GM12878 (cell line): ENCODE data around the gene CYTH2. TPM values are rescaled to one million over a fixed set of nuclear protein-coding genes. Genes with fewer than 3 reads are reported as not detected.

Experiments
- ATAC-seq: fragments of 200-7000 bp; cut with Tn5 transposase; 3 replicates; pipeline ENCODE4 v1.9.1; 2020; ENCODE audit warnings: mild to moderate bottlenecking, moderate library complexity
- BruUV-seq: library from RNA; stranded (reverse); fragments of 400-500 nt; replicated peaks from 2 replicates; lab custom pipeline; 2021; lab: Mats Ljungman, UMichigan
- CTCF ChIA-PET: fragments of 300-600 bp; sonication (Branson Sonifier 250); formaldehyde crosslinking; extraction: SDS; loops from one replicate; lab custom pipeline; 2021; ENCODE audit warnings: inconsistent platforms; lab: Yijun Ruan, JAX
- POLR2A ChIA-PET: fragments of 350-600 bp; formaldehyde crosslinking; extraction: SDS; loops from one replicate; lab custom pipeline; 2021; ENCODE audit warnings: inconsistent platforms; lab: Charles Lee
- RAD21 ChIA-PET: fragments of 300-600 bp; sonication (Branson Sonifier 250); formaldehyde crosslinking; loops from one replicate; lab custom pipeline; 2023; ENCODE audit warnings: antibody characterized with exemption; ENCODE audit not compliant: unreplicated experiment; lab: Charles Lee
- SMC1A ChIA-PET: fragments of 300-600 bp; sonication (Branson Sonifier 250); formaldehyde crosslinking; loops from one replicate; lab custom pipeline; 2023; ENCODE audit not compliant: unreplicated experiment, uncharacterized antibody; lab: Charles Lee
- DNase-seq: peaks from one replicate; pipeline ENCODE4 v3.0.0-alpha.2; 2011; ENCODE audit warnings: low read depth, low spot score
- FAIRE-seq: peaks from 3 replicates; lab custom pipeline; 2011; peaks lifted over from hg19 to GRCh38; lab: Jason Lieb, UNC
- H2AFZ ChIP-seq: 2 replicates; pipeline ENCODE4 v1.6.0; 2011; ENCODE audit warnings: low read depth, low read length, control low read depth; ENCODE audit not compliant: control insufficient read depth
- H3K27ac ChIP-seq: 2 replicates; pipeline ENCODE4 v1.5.1; 2011; ENCODE audit warnings: control low read depth; ENCODE audit not compliant: control insufficient read depth, insufficient read depth
- H3K27me3 ChIP-seq, 2 experiments: replicated peaks in 1 of 2; 2 replicates each; pipeline versions ENCODE4 v1.6.0 to v1.6.1; 2011; ENCODE audit warnings: low read length in 1 of 2; ENCODE audit not compliant: control insufficient read depth in 2 of 2, insufficient read depth in 2 of 2
- H3K36me3 ChIP-seq, 2 experiments: 2 replicates each; pipeline ENCODE4 v1.5.1; 2011; ENCODE audit warnings: low read length in 1 of 2; ENCODE audit not compliant: control insufficient read depth in 2 of 2, insufficient read depth in 2 of 2
- H3K4me1 ChIP-seq: 2 replicates; pipeline ENCODE4 v1.6.1; 2011; ENCODE audit warnings: mild to moderate bottlenecking, low read length, moderate library complexity, mixed read lengths; ENCODE audit not compliant: control insufficient read depth, insufficient read depth
- H3K4me2 ChIP-seq: 2 replicates; pipeline ENCODE4 v1.6.0; 2011; ENCODE audit warnings: control low read depth; ENCODE audit not compliant: control insufficient read depth, insufficient read depth
- H3K4me3 ChIP-seq: fragments of 200-600 bp; sonication (generic); 2 replicates; pipeline ENCODE4 v1.5.1; 2016
- H3K79me2 ChIP-seq: 2 replicates; pipeline ENCODE4 v1.6.0; 2011; ENCODE audit warnings: low read length; ENCODE audit not compliant: control insufficient read depth, insufficient read depth
- H3K9ac ChIP-seq: 2 replicates; pipeline ENCODE4 v1.8.0; 2011; ENCODE audit warnings: low read length, control low read depth, mixed read lengths; ENCODE audit not compliant: control insufficient read depth, insufficient read depth
- H3K9me3 ChIP-seq: replicated peaks from 3 replicates; pipeline ENCODE4 v1.5.1; 2011; ENCODE audit warnings: mild to moderate bottlenecking, low read length; ENCODE audit not compliant: control insufficient read depth, insufficient read depth
- H4K20me1 ChIP-seq: 2 replicates; pipeline ENCODE4 v1.6.0; 2011; ENCODE audit not compliant: control insufficient read depth, insufficient read depth
- CREB1 ChIP-seq: IDR thresholded peaks from 2 replicates; pipeline ENCODE4 v1.6.1; 2012; ENCODE audit warnings: low read depth, mild to moderate bottlenecking, inconsistent platforms
- CREM ChIP-seq: IDR thresholded peaks from 2 replicates; pipeline ENCODE4 v1.6.1; 2014; ENCODE audit warnings: antibody characterized with exemption, low read depth
- FOXK2 ChIP-seq: fragments of 450-650 bp; IDR thresholded peaks from 2 replicates; pipeline ENCODE4 v1.6.1; 2017; ENCODE audit warnings: mild to moderate bottlenecking, moderate library complexity
- HDGF ChIP-seq: fragments of 450-650 bp; IDR thresholded peaks from 2 replicates; pipeline ENCODE4 v1.6.1; 2016; ENCODE audit warnings: antibody characterized with exemption
- IRF3 ChIP-seq: fragments of 450-650 bp; IDR thresholded peaks from 2 replicates; pipeline ENCODE4 v1.6.1; 2014; ENCODE audit warnings: mild to moderate bottlenecking
- IRF5 ChIP-seq: fragments of 450-650 bp; IDR thresholded peaks from 2 replicates; pipeline ENCODE4 v1.6.1; 2017; ENCODE audit warnings: borderline replicate concordance
- JUND ChIP-seq: IDR thresholded peaks from 2 replicates; pipeline ENCODE4 v1.6.1; 2012; ENCODE audit warnings: low read depth, mild to moderate bottlenecking, low read length, improper control_type of control experiment, moderate library complexity
- MYC ChIP-seq: IDR thresholded peaks from 2 replicates; pipeline ENCODE4 v1.6.1; 2011; ENCODE audit warnings: mild to moderate bottlenecking, low read length, moderate library complexity, inconsistent platforms; ENCODE audit not compliant: insufficient read depth, insufficient replicate concordance, insufficient read length, severe bottlenecking
- NR2C2 ChIP-seq: IDR thresholded peaks from 2 replicates; pipeline ENCODE4 v1.6.1; 2011; ENCODE audit warnings: borderline replicate concordance, low read depth; ENCODE audit not compliant: control insufficient read depth, insufficient read length
- NR2F1 ChIP-seq: fragments of 450-650 bp; conservative IDR thresholded peaks from 2 replicates; pipeline ENCODE4 v1.6.1; 2017; ENCODE audit warnings: mild to moderate bottlenecking
- PBX3 ChIP-seq: IDR thresholded peaks from 2 replicates; pipeline ENCODE4 v1.6.1; 2011; ENCODE audit warnings: mild to moderate bottlenecking, low read depth, low read length, moderate library complexity; ENCODE audit not compliant: insufficient replicate concordance
- POLR2AphosphoS2 ChIP-seq: IDR thresholded peaks from 2 replicates; pipeline ENCODE4 v1.6.1; 2011; ENCODE audit warnings: low read depth, mild to moderate bottlenecking, low read length, improper control_type of control experiment, moderate library complexity
- POU2F2 ChIP-seq: IDR thresholded peaks from 3 replicates; pipeline ENCODE4 v1.6.1; 2011; ENCODE audit warnings: low read depth, mild to moderate bottlenecking, low read length, borderline replicate concordance
- RAD51 ChIP-seq: fragments of 450-650 bp; IDR thresholded peaks from 2 replicates; pipeline ENCODE4 v1.6.1; 2016; ENCODE audit warnings: moderate library complexity, mild to moderate bottlenecking, inconsistent platforms
- SP1 ChIP-seq: IDR thresholded peaks from one replicate; pipeline ENCODE4 v1.6.1; 2011; ENCODE audit warnings: low read depth, low read length
- YBX1 ChIP-seq: fragments of 450-650 bp; IDR thresholded peaks from 2 replicates; pipeline ENCODE4 v1.6.1; 2016; ENCODE audit warnings: antibody characterized with exemption
- ZNF622 ChIP-seq: fragments of 450-650 bp; IDR thresholded peaks from 2 replicates; pipeline ENCODE4 v1.6.1; 2017; ENCODE audit warnings: mild to moderate bottlenecking, inconsistent platforms
- WGBS: methylation state at CpG from one replicate; pipeline ENCODE4 v1.1.6; 2016; ENCODE audit warnings: low lambda C conversion rate; ENCODE audit not compliant: insufficient replicate concordance, insufficient coverage; ENCODE audit errors: missing lambda C conversion rate; 5-methylcytosine and 5-hydroxymethylcytosine counted together
- in situ Hi-C: fragments of 300-500 bp; cut with MboI; formaldehyde crosslinking; loops from 9 replicates; pipeline ENCODE4 v1.14.3; 2018; ENCODE audit warnings: mixed read lengths
- intact Hi-C: fragments of 100-400 bp; cut with micrococcal nuclease; formaldehyde crosslinking; loops from one replicate; pipeline ENCODE4 v1.14.2; 2022; ENCODE audit not compliant: unreplicated experiment
- polyA plus RNA-seq, 11 experiments: library from polyadenylated mRNA; depleted of rRNA in 4 of 11; unstranded in 6 of 11; stranded (reverse) in 5 of 11; fragments of >200 nt; fragmentation: Nextera tagmentation in 4 of 11; fragmentation: Illumina TruSeq in 1 of 11; extraction: Ambion mirVana in 4 of 11; extraction: Trizol in 1 of 11; gene quantifications; 1 replicate in 1 of 11; 2 replicates in 10 of 11; pipeline versions ENCODE4 v1.2.1 to v1.2.3, GENCODE V29; 2011 to 2016; ENCODE audit warnings: inconsistent platforms in 2 of 11, missing spikeins in 2 of 11, low read depth in 1 of 11
- total RNA-seq, 4 experiments: library from RNA; depleted of rRNA in 3 of 4; stranded (reverse); fragments of >200 nt in 3 of 4; fragmentation: Illumina TruSeq in 1 of 4; extraction: Trizol in 1 of 4; gene quantifications; 2 replicates each; pipeline versions ENCODE4 v1.2.1 to v1.2.3, GENCODE V29; 2013 to 2021

CYTH2 gene
- total and polyA plus RNA-seq, 10 of the 15 experiments (the other 5 are each of a cell fraction or from before 2014, with no cell fraction given), result 1.3 to 31.9 (median 22.2) TPM

- FAIRE-seq (peak; percentile 100), ATAC-seq (peak; percentile 93), DNase-seq (peak; percentile 95)
- RAD21 ChIA-PET, result interaction anchor here (0.7 to 1.7 kb wide), 6 partner anchors 45 to 138 kb away, joined by 3 to 10 read pairs (median 4); partner anchors contain the start of genes KDELR1 and TMEM143
- peak within 1 kb of the TSS; percentile 89 for H3K27ac ChIP-seq
- WGBS, result under 1% methylated on average over 59 of the region's 61 CpGs
- SMC1A ChIA-PET, result interaction anchor here (0.7 to 1.8 kb wide), 4 partner anchors 24 to 132 kb away, joined by 3 to 8 read pairs (median 4); partner anchors contain the start of gene KDELR1
- in situ Hi-C loops (no loop called here), intact Hi-C loops (loop anchor here (1.0 kb wide), 1 partner anchor 95 kb away; no protein-coding TSS in a partner anchor)
- H3K9me3 ChIP-seq, result no peaks in the 10 kb centered on the region
- POLR2A ChIA-PET, result interaction anchor here (0.5 to 1.0 kb wide), 5 partner anchors 22 to 82 kb away, joined by 3 to 5 read pairs (median 3); partner anchors contain the start of genes SYNGR4 and TMEM143
- H3K27me3 ChIP-seq, result peaks cover 0 to 1% of the 10 kb centered on the region in 2 experiments; a peak in 1 of 4 replicates
- H2AFZ ChIP-seq, result peak within 1 kb of the TSS; percentile 84
- no peaks in the 10 kb centered on the region for H4K20me1 ChIP-seq
- peak within 1 kb of the TSS; percentile 87 for H3K4me3 ChIP-seq
- CTCF ChIA-PET, result interaction anchor here (0.7 to 3.3 kb wide), 8 partner anchors 13 to 138 kb away, joined by 3 to 18 read pairs (median 4); partner anchors contain the start of gene KDELR1
- H3K9ac ChIP-seq, result peak within 1 kb of the TSS; percentile 79
- peaks cover 9 to 13% of the 10 kb centered on the region in 2 experiments for H3K36me3 ChIP-seq
- peaks cover 25% of the 10 kb centered on the region for H3K4me1 ChIP-seq
- H3K79me2 ChIP-seq, result peaks cover 17% of the 10 kb centered on the region
- TSS peak; percentile 79 for BruUV-seq
- peak within 1 kb of the TSS; percentile 96 for H3K4me2 ChIP-seq
- peak; percentile 88 for TF ChIP-seq MYC
- peak; percentile 85 for TF ChIP-seq POU2F2
- peak; percentile 10 for TF ChIP-seq SP1
- no peak for TF ChIP-seq NR2F1
- TF ChIP-seq HDGF, result 0 out of 2 replicates have a peak, but pooled peaks have one; percentile 60
- no peak for TF ChIP-seq ZNF622
- TF ChIP-seq CREM, result peak; percentile 97
- no peak for TF ChIP-seq IRF3
- peak; percentile 33; the same call in 1 of the 2 replicates for TF ChIP-seq RAD51
- peak; percentile 64; the same call in 1 of the 2 replicates for TF ChIP-seq POLR2AphosphoS2
- TF ChIP-seq YBX1, result no peak
- TF ChIP-seq NR2C2, result no peak
- TF ChIP-seq CREB1, result peak; percentile 95
- TF ChIP-seq IRF5, result peak; percentile 84
- TF ChIP-seq PBX3, result no peak
- TF ChIP-seq FOXK2, result peak; percentile 48; the same call in 1 of the 2 replicates
- TF ChIP-seq JUND, result no peak
Observed at GRCh38 chr19:48445606-48446481, 23.3 kb upstream of the CYTH2 start, which contains the start of gene GRWD1. TSS of gene GRWD1 (plus strand) at chr19:48445983. CDS start at chr19:48446006, 23 bp downstream.
